Glutamatergic neuron (in vitro differentiated cells): ENCODE data around the gene CLEC16A. TPM values are rescaled to one million over a fixed set of nuclear protein-coding genes. Genes with fewer than 3 reads are reported as not detected.

Source experiments
- DNase-seq: peaks from one replicate; pipeline ENCODE4 v3.0.0; 2022
- H3K27ac Mint-ChIP-seq: one replicate; pipeline ENCODE4 v1.8.0; 2020; ENCODE audit warnings: mild to moderate bottlenecking, mixed read lengths, inconsistent platforms; ENCODE audit not compliant: unreplicated experiment
- H3K27me3 Mint-ChIP-seq: one replicate; pipeline ENCODE4 v1.8.0; 2020; ENCODE audit warnings: mild to moderate bottlenecking, moderate library complexity, mixed read lengths, inconsistent platforms; ENCODE audit not compliant: unreplicated experiment
- H3K36me3 Mint-ChIP-seq: one replicate; pipeline ENCODE4 v1.8.0; 2020; ENCODE audit warnings: mild to moderate bottlenecking, mixed read lengths, inconsistent platforms; ENCODE audit not compliant: unreplicated experiment
- H3K4me1 Mint-ChIP-seq: one replicate; pipeline ENCODE4 v1.8.0; 2020; ENCODE audit warnings: mild to moderate bottlenecking, low read depth, mixed read lengths, inconsistent platforms; ENCODE audit not compliant: unreplicated experiment
- H3K4me3 Mint-ChIP-seq: one replicate; pipeline ENCODE4 v1.8.0; 2020; ENCODE audit warnings: mild to moderate bottlenecking, mixed read lengths, inconsistent platforms; ENCODE audit not compliant: unreplicated experiment
- H3K9me3 Mint-ChIP-seq: one replicate; pipeline ENCODE4 v1.8.0; 2020; ENCODE audit warnings: mild to moderate bottlenecking, moderate library complexity, mixed read lengths, inconsistent platforms; ENCODE audit not compliant: unreplicated experiment
- CTCF ChIP-seq: fragments of 200-600 bp; sonication (generic); IDR thresholded peaks from one replicate; pipeline ENCODE4 v1.5.0; 2021; ENCODE audit not compliant: partially characterized antibody, unreplicated experiment
- total RNA-seq: library from RNA; stranded (reverse); fragmentation: NEBNext Ultra II Directional; extraction: Animal tissue kit (Norgen Biotek cat#: 25700); gene quantifications from one replicate; pipeline ENCODE4 v1.2.1, GENCODE V29; 2021; ENCODE audit not compliant: unreplicated experiment

The CLEC16A gene
- total RNA-seq, 1 donor from 2014 or later, result 43.0 TPM

GRCh38 chr16:11003141-11003540, 58.8 kb downstream of the CLEC16A start:
- H3K4me3 Mint-ChIP-seq, result no peak overlapping the region
- no peaks in the 10 kb centered on the region for H3K27me3 Mint-ChIP-seq
- no peak overlapping the region for H3K27ac Mint-ChIP-seq

GRCh38 chr16:11004351-11004750, 60.0 kb downstream of the CLEC16A start:
- TF ChIP-seq CTCF, result no peak
- Mint-ChIP-seq H3K27ac (no peak overlapping the region), H3K36me3 (no peaks in the 10 kb centered on the region), H3K9me3 (peaks cover 2% of the 10 kb centered on the region), H3K4me3 (no peak overlapping the region), H3K27me3 (no peaks in the 10 kb centered on the region), H3K4me1 (peaks cover 16% of the 10 kb centered on the region)
- DNase-seq, result no peak

More at GRCh38 chr16:11003141-11003540, 58.8 kb downstream of the CLEC16A start:
- peaks cover 18% of the 10 kb centered on the region for H3K4me1 Mint-ChIP-seq
- DNase-seq, result no peak
- no peak for TF ChIP-seq CTCF
- peaks cover 2% of the 10 kb centered on the region for H3K9me3 Mint-ChIP-seq
- no peaks in the 10 kb centered on the region for H3K36me3 Mint-ChIP-seq

- TF ChIP-seq CTCF, result no peak
- no peaks in the 10 kb centered on the region for H3K36me3 Mint-ChIP-seq
- H3K27ac Mint-ChIP-seq, result no peak overlapping the region
- DNase-seq, result no peak
- peaks cover 16% of the 10 kb centered on the region for H3K4me1 Mint-ChIP-seq
- H3K4me3 Mint-ChIP-seq, result no peak overlapping the region
- no peaks in the 10 kb centered on the region for H3K27me3 Mint-ChIP-seq
- H3K9me3 Mint-ChIP-seq, result no peaks in the 10 kb centered on the region
Measured at GRCh38 chr16:11004973-11005610, 60.7 kb downstream of the CLEC16A start.

GRCh38 chr16:11005611-11005975, 61.2 kb downstream of the CLEC16A start:
- H3K27me3 Mint-ChIP-seq, result no peaks in the 10 kb centered on the region
- H3K4me3 Mint-ChIP-seq, result no peak overlapping the region
- TF ChIP-seq CTCF, result no peak
- peaks cover 3% of the 10 kb centered on the region for H3K9me3 Mint-ChIP-seq
- no peak overlapping the region for H3K27ac Mint-ChIP-seq
- peaks cover 19% of the 10 kb centered on the region for H3K4me1 Mint-ChIP-seq
- DNase-seq, result no peak
- no peaks in the 10 kb centered on the region for H3K36me3 Mint-ChIP-seq

- Mint-ChIP-seq H3K27ac (no peak overlapping the region), H3K36me3 (no peaks in the 10 kb centered on the region), H3K4me3 (no peak overlapping the region), H3K4me1 (peaks cover 24% of the 10 kb centered on the region), H3K9me3 (peaks cover 9% of the 10 kb centered on the region), H3K27me3 (no peaks in the 10 kb centered on the region)
- TF ChIP-seq CTCF, result no peak
- no peak for DNase-seq
Measured at GRCh38 chr16:11006656-11007055, 62.3 kb downstream of the CLEC16A start.
